WI38 (cell line): ENCODE data around the gene SYNE1.

Experiments used
- H3K4me3 ChIP-seq: 2 replicates; pipeline ENCODE4 v1.5.1; 2011; ENCODE audit warnings: low read depth, mild to moderate bottlenecking, control low read depth, low read length
- CTCF ChIP-seq: IDR thresholded peaks from 2 replicates; pipeline ENCODE4 v1.5.1; 2012; ENCODE audit warnings: low read depth, mild to moderate bottlenecking, control low read depth, low read length

SYNE1 gene

GRCh38 chr6:152155792-152156191 lies 481.4 kb downstream of the SYNE1 start:
- TF ChIP-seq CTCF: no peak
- no peak overlapping the region for H3K4me3 ChIP-seq

GRCh38 chr6:152154559-152155356 lies 482.4 kb downstream of the SYNE1 start:
- H3K4me3 ChIP-seq: no peak overlapping the region
- TF ChIP-seq CTCF: no peak

GRCh38 chr6:152151920-152152319 lies 485.2 kb downstream of the SYNE1 start:
- TF ChIP-seq CTCF: no peak
- no peak overlapping the region for H3K4me3 ChIP-seq

- TF ChIP-seq CTCF: no peak
- H3K4me3 ChIP-seq: no peak overlapping the region
Measured at GRCh38 chr6:152150196-152150595, 487.0 kb downstream of the SYNE1 start.

- no peak overlapping the region for H3K4me3 ChIP-seq
- no peak for TF ChIP-seq CTCF
Measured at GRCh38 chr6:152148412-152148811, 488.8 kb downstream of the SYNE1 start.

GRCh38 chr6:152147269-152147668 lies 489.9 kb downstream of the SYNE1 start:
- no peak overlapping the region for H3K4me3 ChIP-seq
- TF ChIP-seq CTCF: no peak

GRCh38 chr6:152146385-152146784 lies 490.8 kb downstream of the SYNE1 start:
- no peak for TF ChIP-seq CTCF

More at GRCh38 chr6:152146385-152146784, 490.8 kb downstream of the SYNE1 start:
- H3K4me3 ChIP-seq: no peak overlapping the region
